Lung (tissue), 12 donors: Measurements from ENCODE around the gene POT1. TPM values are rescaled to one million over a fixed set of nuclear protein-coding genes. Genes with fewer than 3 reads are reported as not detected.

ENCODE experiments used
- ATAC-seq: fragments of 200-7000 bp; cut with Tn5 transposase; one replicate; pipeline ENCODE4 v1.9.1; 2020; ENCODE audit warnings: moderate number of reproducible peaks; ENCODE audit not compliant: insufficient read depth, low FRiP score
- DNase-seq, 3 donors: peaks; one replicate each; pipeline ENCODE4 v3.0.0-alpha.2; 2013 to 2017
- H3K27ac ChIP-seq, 2 donors: one replicate each; pipeline ENCODE4 v1.5.1; 2013; ENCODE audit warnings: mild to moderate bottlenecking in 2 of 2, moderate library complexity in 2 of 2, control low read depth in 1 of 2, inconsistent platforms in 1 of 2, low read depth in 1 of 2, low read length in 1 of 2
- H3K27me3 ChIP-seq, 3 donors: one replicate each; pipeline ENCODE4 v1.5.1; 2013; ENCODE audit warnings: low read length in 2 of 3; ENCODE audit not compliant: control insufficient read depth in 3 of 3, insufficient read depth in 3 of 3
- H3K36me3 ChIP-seq, 4 donors: one replicate each; pipeline ENCODE4 v1.5.1; 2013; ENCODE audit warnings: low read length in 4 of 4, mild to moderate bottlenecking in 1 of 4, moderate library complexity in 1 of 4; ENCODE audit not compliant: control insufficient read depth in 4 of 4, insufficient read depth in 4 of 4
- H3K4me1 ChIP-seq, 5 donors: one replicate each; pipeline ENCODE4 v1.5.1; 2013; ENCODE audit warnings: low read length in 5 of 5, mild to moderate bottlenecking in 2 of 5, moderate library complexity in 1 of 5; ENCODE audit not compliant: control insufficient read depth in 5 of 5, insufficient read depth in 5 of 5
- H3K4me3 ChIP-seq: one replicate; pipeline ENCODE4 v1.5.1; 2013; ENCODE audit warnings: mild to moderate bottlenecking, control low read depth, moderate library complexity
- H3K9ac ChIP-seq, 2 donors: one replicate each; pipeline ENCODE4 v1.5.1; 2013; ENCODE audit warnings: low read length in 2 of 2, control low read depth in 1 of 2; ENCODE audit not compliant: insufficient read depth in 1 of 2
- H3K9me3 ChIP-seq, 4 donors: one replicate each; pipeline ENCODE4 v1.5.1; 2013; ENCODE audit warnings: low read length in 3 of 4, mild to moderate bottlenecking in 1 of 4, moderate library complexity in 1 of 4; ENCODE audit not compliant: control insufficient read depth in 4 of 4, insufficient read depth in 3 of 4
- WGBS, 2 donors: extraction: QIAGEN DNeasy Blood & Tissue Kit; methylation state at CpG; one replicate each; pipeline ENCODE4 v1.1.7; 2013; 5-methylcytosine and 5-hydroxymethylcytosine counted together
- polyA plus RNA-seq, 2 donors: library from polyadenylated mRNA; stranded (reverse); fragments of 200-250 nt; gene quantifications; one replicate each; pipeline ENCODE4 v1.2.1, GENCODE V29; 2013
- total RNA-seq, 2 donors: library from RNA; depleted of rRNA in 1 of 2; stranded (reverse); fragments of >200 nt in 1 of 2; gene quantifications; one replicate each; pipeline ENCODE4 v1.2.1, GENCODE V29; 2014 to 2021
- TF ChIP-seq, protein P1 (sequence below): IDR thresholded peaks from 2 replicates; pipeline ENCODE4 v1.5.1; 2012; ENCODE audit warnings: mild to moderate bottlenecking; ENCODE audit errors: control extremely low read depth, extremely low read depth
- donor health status: control.
- donor health status: control.
- donor health status: Bipolar disorder and iron deficiency.
- donor health status: healthy.
- donor health status: DM: yes; HTN: yes; CAD: no.

The POT1 gene
- total and polyA plus RNA-seq, 4 donors, result 6.9 to 93.7 (median 12.2) TPM

DNA sequence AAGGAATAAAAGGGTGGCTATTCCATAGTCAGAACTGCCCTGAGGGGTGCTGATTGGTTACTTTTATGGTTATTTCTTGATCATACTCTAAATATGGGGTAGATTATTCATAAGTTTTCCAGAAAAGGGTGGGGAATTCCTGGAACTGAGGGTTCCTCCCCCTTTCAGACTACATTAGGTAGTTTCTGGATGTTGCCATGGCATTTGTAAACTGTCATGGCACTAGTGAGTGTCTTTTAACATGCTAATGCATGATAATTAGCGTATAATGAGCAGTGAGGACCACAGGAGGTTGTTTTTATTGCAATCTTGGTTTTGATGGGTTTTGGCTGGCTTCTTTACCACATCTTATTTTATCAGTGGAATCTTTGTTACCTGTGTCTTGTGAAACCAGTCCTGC, 26.5 kb upstream of the POT1 start:
- no peaks in the 10 kb centered on the region for H3K27me3 ChIP-seq
- H3K4me1 ChIP-seq, result peaks cover 0 to 2% (median 0%) of the 10 kb centered on the region in 5 donors
- H3K36me3 ChIP-seq, result no peaks in the 10 kb centered on the region
- H3K9ac ChIP-seq, result no peak overlapping the region
- no peak overlapping the region for H3K27ac ChIP-seq
- ATAC-seq (no peak), DNase-seq (no peak)
- 70 to 79% methylated on average over 1 of the region's 1 CpG for WGBS, 2 donors
- peaks cover 0 to 6% (median 0%) of the 10 kb centered on the region in 4 donors for H3K9me3 ChIP-seq
- TF ChIP-seq, protein P1, sequence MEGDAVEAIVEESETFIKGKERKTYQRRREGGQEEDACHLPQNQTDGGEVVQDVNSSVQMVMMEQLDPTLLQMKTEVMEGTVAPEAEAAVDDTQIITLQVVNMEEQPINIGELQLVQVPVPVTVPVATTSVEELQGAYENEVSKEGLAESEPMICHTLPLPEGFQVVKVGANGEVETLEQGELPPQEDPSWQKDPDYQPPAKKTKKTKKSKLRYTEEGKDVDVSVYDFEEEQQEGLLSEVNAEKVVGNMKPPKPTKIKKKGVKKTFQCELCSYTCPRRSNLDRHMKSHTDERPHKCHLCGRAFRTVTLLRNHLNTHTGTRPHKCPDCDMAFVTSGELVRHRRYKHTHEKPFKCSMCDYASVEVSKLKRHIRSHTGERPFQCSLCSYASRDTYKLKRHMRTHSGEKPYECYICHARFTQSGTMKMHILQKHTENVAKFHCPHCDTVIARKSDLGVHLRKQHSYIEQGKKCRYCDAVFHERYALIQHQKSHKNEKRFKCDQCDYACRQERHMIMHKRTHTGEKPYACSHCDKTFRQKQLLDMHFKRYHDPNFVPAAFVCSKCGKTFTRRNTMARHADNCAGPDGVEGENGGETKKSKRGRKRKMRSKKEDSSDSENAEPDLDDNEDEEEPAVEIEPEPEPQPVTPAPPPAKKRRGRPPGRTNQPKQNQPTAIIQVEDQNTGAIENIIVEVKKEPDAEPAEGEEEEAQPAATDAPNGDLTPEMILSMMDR, result no peak
- H3K4me3 ChIP-seq, result no peak overlapping the region

DNA sequence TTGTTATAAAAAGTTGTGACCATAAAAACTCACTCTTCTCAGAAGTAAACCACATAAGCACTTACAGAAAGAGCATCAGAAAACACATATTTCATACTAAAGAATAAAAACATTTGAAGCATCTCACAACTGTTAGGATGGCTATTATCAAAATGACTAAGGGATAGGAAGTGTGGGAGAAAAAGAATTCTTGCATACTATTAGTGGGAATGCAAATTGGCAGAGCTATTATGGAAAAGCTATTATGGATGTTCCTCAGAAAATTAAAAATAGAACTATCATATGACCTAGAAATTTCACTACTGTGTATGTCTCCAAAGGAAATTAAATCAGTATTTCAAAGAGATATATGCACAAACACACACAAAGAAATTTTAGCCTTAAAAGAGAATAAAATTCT, 25.2 kb upstream of the POT1 start:
- TF ChIP-seq, protein P1, result no peak
- H3K9me3 ChIP-seq, result peaks cover 0 to 6% (median 0%) of the 10 kb centered on the region in 4 donors
- no peak overlapping the region for H3K9ac ChIP-seq
- H3K36me3 ChIP-seq, result no peaks in the 10 kb centered on the region
- H3K4me3 ChIP-seq, result no peak overlapping the region
- H3K27ac ChIP-seq, result no peak overlapping the region
- no peaks in the 10 kb centered on the region for H3K27me3 ChIP-seq
- ATAC-seq (no peak), DNase-seq (no peak)
- H3K4me1 ChIP-seq, result peaks cover 0 to 2% (median 0%) of the 10 kb centered on the region in 5 donors

DNA sequence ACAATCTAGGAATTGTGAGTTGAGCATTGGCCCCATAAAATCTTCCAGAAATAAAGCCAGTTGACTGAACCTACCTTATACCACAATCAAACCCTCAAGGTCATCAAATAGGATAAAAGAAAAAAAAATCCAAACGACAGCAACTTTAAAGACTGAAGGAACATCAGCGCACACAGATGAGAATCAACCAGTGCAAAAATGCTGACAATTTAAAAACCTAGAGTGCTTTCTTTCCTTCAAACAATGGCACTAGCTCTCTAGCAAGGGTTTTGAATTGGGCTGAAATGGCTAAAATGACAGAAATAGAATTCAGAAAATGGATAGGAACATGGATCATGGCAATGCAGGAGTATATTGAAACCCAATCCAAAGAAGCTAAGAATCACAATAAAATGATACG, 16.1 kb upstream of the POT1 start:
- Histone ChIP-seq H3K9ac (no peak overlapping the region), H3K27me3 (no peaks in the 10 kb centered on the region), H3K4me3 (no peak overlapping the region), H3K4me1 (no peaks in the 10 kb centered on the region), H3K36me3 (no peaks in the 10 kb centered on the region), H3K9me3 (peaks cover 0 to 10% (median 0%) of the 10 kb centered on the region in 4 donors), H3K27ac (no peak overlapping the region)
- TF ChIP-seq, protein P1, result no peak
- WGBS, 2 donors, result 95% methylated on average over 3 of the region's 3 CpGs
- DNase-seq (no peak), ATAC-seq (no peak)

DNA sequence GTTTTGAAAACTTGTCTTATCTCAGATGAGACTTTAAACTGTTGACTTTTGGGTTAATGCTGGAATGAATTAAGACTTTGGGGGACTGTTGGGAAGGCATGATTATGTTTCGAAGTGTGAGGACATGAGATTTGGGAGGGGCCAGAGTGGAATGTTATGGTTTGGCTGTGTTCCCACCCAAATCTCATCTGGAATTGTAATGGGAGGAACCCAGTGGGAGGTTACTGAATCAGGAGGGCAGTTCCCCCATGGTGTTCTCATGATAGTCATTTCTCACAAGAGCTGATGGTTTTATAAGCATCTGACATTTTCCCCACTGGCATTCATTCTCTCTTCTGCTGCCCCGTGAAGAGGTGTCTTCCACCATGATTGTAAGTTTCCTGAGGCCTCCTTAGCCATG, 13.8 kb upstream of the POT1 start:
- no peak for ATAC-seq

More for the DNA sequence above, 13.8 kb upstream of the POT1 start:
- no peak overlapping the region for H3K4me3 ChIP-seq
- no peaks in the 10 kb centered on the region for H3K27me3 ChIP-seq
- DNase-seq, result no peak
- H3K4me1 ChIP-seq, result no peaks in the 10 kb centered on the region
- no peaks in the 10 kb centered on the region for H3K36me3 ChIP-seq
- WGBS, 2 donors, result 82 to 86% methylated on average over 2 of the region's 2 CpGs
- TF ChIP-seq, protein P1, result no peak
- H3K27ac ChIP-seq, result no peak overlapping the region
- H3K9ac ChIP-seq, result no peak overlapping the region
- peaks cover 0 to 10% (median 0%) of the 10 kb centered on the region in 4 donors for H3K9me3 ChIP-seq
